H4 (cell line): ENCODE measurements around the gene PGAM4. TPM values are rescaled to one million over a fixed set of nuclear protein-coding genes. Genes with fewer than 3 reads are reported as not detected.
"Not testable (repeated sequence)": the region's sequence is repeated elsewhere in the genome, so short reads cannot be mapped to it uniquely, and the experiment has no call there.

Experiments
- DNase-seq: peaks from one replicate; pipeline ENCODE4 v3.0.0-alpha.2; 2015; ENCODE audit warnings: low spot score
- total RNA-seq: library from RNA; depleted of rRNA; stranded (reverse); fragments of >200 nt; shearing (Covaris generic); gene quantifications from 2 replicates; pipeline ENCODE4 v1.2.3, GENCODE V29; 2014; rRNA removed

Gene PGAM4
- total RNA-seq, 1 experiment from 2014 or later = not detected

GRCh38 chrX:77925764-77926163 lies 43.7 kb downstream of the PGAM4 start:
- DNase-seq = no peak

- no peak for DNase-seq
These were observed 45.0 kb downstream of the PGAM4 start for GRCh38 chrX:77924320-77924859.

DNA sequence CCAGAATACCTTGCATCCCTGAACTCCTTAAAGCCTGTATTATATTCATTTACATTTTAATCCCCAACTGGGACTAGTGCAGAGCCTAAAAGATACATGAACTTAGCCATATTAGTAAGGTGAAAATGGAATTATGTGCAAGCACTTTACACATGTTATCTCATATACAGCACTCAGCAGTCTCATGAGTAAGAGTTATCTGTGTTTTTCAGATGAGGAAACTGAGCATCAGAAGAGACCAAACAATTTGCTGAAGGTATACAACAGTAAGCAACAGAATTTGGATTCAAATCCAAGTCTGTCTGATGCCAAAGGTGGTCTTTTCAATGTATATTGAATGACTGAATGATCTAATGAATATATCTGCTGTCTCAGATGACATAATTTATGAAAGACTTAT lies 46.7 kb downstream of the PGAM4 start:
- no peak for DNase-seq

GRCh38 chrX:77919370-77919769 lies 50.1 kb downstream of the PGAM4 start:
- not testable (repeated sequence) for DNase-seq

DNA sequence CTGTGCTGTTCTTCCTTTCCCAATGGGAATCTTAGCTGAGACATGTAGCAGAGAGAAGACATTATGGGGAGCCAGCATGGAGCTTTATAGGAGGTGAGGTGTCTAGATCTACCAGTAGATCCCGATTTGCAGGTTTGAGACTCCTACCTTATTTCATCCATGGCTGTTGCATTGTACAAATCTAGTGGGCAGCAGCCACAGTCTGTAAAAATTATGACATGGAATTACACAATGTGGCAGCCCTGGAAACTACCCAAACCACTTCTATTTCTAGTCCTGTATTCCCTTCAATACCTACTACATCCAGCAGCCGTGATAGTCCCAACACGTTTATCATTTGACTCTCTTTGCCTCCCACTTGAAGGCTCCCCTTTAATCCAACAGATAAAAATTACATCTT lies 50.9 kb downstream of the PGAM4 start:
- DNase-seq = peak; percentile 15

Other genes starting within 250 kb of the PGAM4 start
- gene ATRX, start 183.4 kb downstream of the PGAM4 start, total RNA-seq = 42.5 and 85.2 TPM in 2 replicates
- gene MAGT1, start 74.2 kb downstream of the PGAM4 start, total RNA-seq = 88.2 and 117 TPM in 2 replicates
- gene COX7B, start 70.2 kb downstream of the PGAM4 start, total RNA-seq = 763 and 1,021 TPM in 2 replicates
- 10.2 and 13.7 TPM in 2 replicates for gene ATP7A, start 58.9 kb downstream of the PGAM4 start, total RNA-seq
- gene PGK1, start 134.6 kb upstream of the PGAM4 start, total RNA-seq = 569 and 625 TPM in 2 replicates
- gene TAF9B, start 170.0 kb upstream of the PGAM4 start, total RNA-seq = 54.8 and 81.2 TPM in 2 replicates